K562 (cell line): Measurements from ENCODE around the gene ABT1. TPM values are rescaled to one million over a fixed set of nuclear protein-coding genes. Genes with fewer than 3 reads are reported as not detected.

Experiments
- CBX3 ChIP-seq, 2 experiments: IDR thresholded peaks; 1 replicate in 1 of 2; 2 replicates in 1 of 2; pipeline ENCODE4 v1.6.1; 2012; ENCODE audit warnings: inconsistent platforms in 2 of 2, low read length in 2 of 2, borderline replicate concordance in 1 of 2, control low read depth in 1 of 2
- CREM ChIP-seq: IDR thresholded peaks from 2 replicates; pipeline ENCODE4 v1.6.1; 2014; ENCODE audit warnings: antibody characterized with exemption, low read depth
- ELF1 ChIP-seq: fragments of 200-800 bp; sonication (Bioruptor generic); IDR thresholded peaks from 2 replicates; pipeline ENCODE4 v1.6.1; 2016; ENCODE audit warnings: missing genetic modification characterization, missing compliant biosample characterization
- HDGF ChIP-seq: fragments of 450-650 bp; IDR thresholded peaks from 2 replicates; pipeline ENCODE4 v1.6.1; 2016
- HNRNPLL ChIP-seq: fragments of 200-400 bp; formaldehyde crosslinking; IDR thresholded peaks from 2 replicates; pipeline ENCODE4 v1.6.1; 2017; ENCODE audit warnings: low read length, low read depth, mild to moderate bottlenecking; ENCODE audit not compliant: poor library complexity, severe bottlenecking
- MTF1 ChIP-seq: fragments of 250-450 bp; sonication (Bioruptor Pico); IDR thresholded peaks from 2 replicates; pipeline ENCODE4 v1.9.0; 2021; ENCODE audit warnings: moderate library complexity, mild to moderate bottlenecking, inconsistent platforms, borderline replicate concordance
- PML ChIP-seq: IDR thresholded peaks from 2 replicates; pipeline ENCODE4 v1.6.1; 2012; ENCODE audit warnings: low read length, inconsistent platforms
- POLR2H ChIP-seq: IDR thresholded peaks from 2 replicates; pipeline ENCODE4 v1.6.1; 2016; ENCODE audit warnings: missing genetic modification characterization, low read depth, mild to moderate bottlenecking, control low read depth, missing compliant biosample characterization, moderate library complexity
- RAD51 ChIP-seq: fragments of 450-650 bp; IDR thresholded peaks from 2 replicates; pipeline ENCODE4 v1.7.1; 2016; ENCODE audit warnings: low read depth, mild to moderate bottlenecking, borderline replicate concordance
- RFX7 ChIP-seq: fragments of 250-450 bp; sonication (Bioruptor Pico); IDR thresholded peaks from 2 replicates; pipeline ENCODE4 v1.5.1; 2021; ENCODE audit warnings: mild to moderate bottlenecking
- XRCC4 ChIP-seq: IDR thresholded peaks from one replicate; pipeline ENCODE4 v1.6.1; 2011; ENCODE audit not compliant: insufficient read depth, insufficient read length; ENCODE audit errors: extremely low read depth
- ZEB2 ChIP-seq: fragments of 450-650 bp; IDR thresholded peaks from 2 replicates; pipeline ENCODE4 v1.6.1; 2016
- ZFP1 ChIP-seq: fragments of 450-650 bp; formaldehyde crosslinking; IDR thresholded peaks from 2 replicates; pipeline ENCODE4 v1.4.0; 2020; ENCODE audit warnings: mild to moderate bottlenecking, mixed read lengths
- ZNF696 ChIP-seq: fragments of 250-450 bp; sonication (Bioruptor Pico); conservative IDR thresholded peaks from 2 replicates; pipeline ENCODE4 v1.4.0; 2020; ENCODE audit warnings: mild to moderate bottlenecking, moderate library complexity
- polyA plus RNA-seq, 8 experiments: library from polyadenylated mRNA; depleted of rRNA in 4 of 8; stranded (reverse) in 5 of 8; unstranded in 3 of 8; fragments of >200 nt; fragmentation: Nextera tagmentation in 2 of 8; fragmentation: Illumina TruSeq in 1 of 8; extraction: Ambion mirVana in 2 of 8; extraction: Trizol in 1 of 8; gene quantifications; 2 replicates each; pipeline versions ENCODE4 v1.2.1 to v1.2.3, GENCODE V29; 2011 to 2014; ENCODE audit warnings: inconsistent platforms in 1 of 8, missing spikeins in 1 of 8
- total RNA-seq, 7 experiments: library from RNA; depleted of rRNA in 6 of 7; stranded (reverse); fragments of >200 nt in 6 of 7; fragmentation: Illumina TruSeq in 2 of 7; extraction: Trizol in 2 of 7; gene quantifications; 2 replicates each; pipeline versions ENCODE4 v1.2.1 to v1.2.3, GENCODE V29; 2011 to 2021; ENCODE audit warnings: low replicate concordance in 1 of 7
- TF ChIP-seq, protein P1 (sequence below): fragments of 200-600 bp; sonication (generic); IDR thresholded peaks from one replicate; pipeline ENCODE4 v1.6.1; 2012; ENCODE audit warnings: mild to moderate bottlenecking, low read depth, low read length, inconsistent platforms
- TF ChIP-seq, protein P2 (sequence below): fragments of 450-650 bp; formaldehyde crosslinking; conservative IDR thresholded peaks from 2 replicates; pipeline ENCODE4 v1.4.0; 2022; ENCODE audit warnings: mild to moderate bottlenecking, missing genetic modification characterization

The ABT1 gene
- total and polyA plus RNA-seq, 9 of the 15 experiments (the other 6 are each of a cell fraction or from before 2014, with no cell fraction given) = 8.8 to 52.7 (median 40.7) TPM

DNA sequence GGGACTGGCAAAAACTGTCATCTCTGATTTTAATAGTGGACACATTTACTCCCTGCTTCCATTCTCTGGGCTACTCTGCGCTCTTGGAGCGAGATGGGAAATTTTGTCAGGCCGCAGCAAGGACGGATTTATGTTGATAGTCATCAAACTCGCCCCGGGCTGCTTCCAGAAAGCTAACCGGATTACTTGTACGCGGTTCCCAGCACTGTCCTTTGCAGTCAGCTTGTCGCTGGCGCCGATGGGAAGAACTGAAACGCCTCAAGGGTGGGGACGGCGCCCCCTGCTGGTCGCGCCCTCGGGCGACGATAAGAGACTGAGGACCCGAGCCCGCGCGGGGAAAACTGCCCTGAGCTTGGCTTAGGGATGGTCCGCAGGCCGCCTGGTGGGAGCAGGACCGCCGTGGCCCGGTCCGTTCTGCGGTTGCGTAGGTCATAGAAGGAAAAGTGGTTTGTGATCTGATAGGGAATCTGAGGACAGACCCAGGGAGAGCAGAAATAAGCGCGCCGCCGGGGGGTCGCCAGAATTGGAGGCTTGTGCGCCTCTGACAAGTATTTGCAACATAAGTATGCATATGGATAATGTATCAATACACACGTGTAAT, 984 bp upstream of the ABT1 start (continued):
- peak in 1 of 2 experiments; percentile 74; a peak in 1 of 3 replicates for TF ChIP-seq CBX3 (IDR thresholded peaks at IDR 0.05; ENCODE audit: borderline replicate concordance in 1 of 2, low read length in 2 of 2)
- TF ChIP-seq ZNF696 (CRISPR knock-in tag) = no peak
- TF ChIP-seq, protein P1, sequence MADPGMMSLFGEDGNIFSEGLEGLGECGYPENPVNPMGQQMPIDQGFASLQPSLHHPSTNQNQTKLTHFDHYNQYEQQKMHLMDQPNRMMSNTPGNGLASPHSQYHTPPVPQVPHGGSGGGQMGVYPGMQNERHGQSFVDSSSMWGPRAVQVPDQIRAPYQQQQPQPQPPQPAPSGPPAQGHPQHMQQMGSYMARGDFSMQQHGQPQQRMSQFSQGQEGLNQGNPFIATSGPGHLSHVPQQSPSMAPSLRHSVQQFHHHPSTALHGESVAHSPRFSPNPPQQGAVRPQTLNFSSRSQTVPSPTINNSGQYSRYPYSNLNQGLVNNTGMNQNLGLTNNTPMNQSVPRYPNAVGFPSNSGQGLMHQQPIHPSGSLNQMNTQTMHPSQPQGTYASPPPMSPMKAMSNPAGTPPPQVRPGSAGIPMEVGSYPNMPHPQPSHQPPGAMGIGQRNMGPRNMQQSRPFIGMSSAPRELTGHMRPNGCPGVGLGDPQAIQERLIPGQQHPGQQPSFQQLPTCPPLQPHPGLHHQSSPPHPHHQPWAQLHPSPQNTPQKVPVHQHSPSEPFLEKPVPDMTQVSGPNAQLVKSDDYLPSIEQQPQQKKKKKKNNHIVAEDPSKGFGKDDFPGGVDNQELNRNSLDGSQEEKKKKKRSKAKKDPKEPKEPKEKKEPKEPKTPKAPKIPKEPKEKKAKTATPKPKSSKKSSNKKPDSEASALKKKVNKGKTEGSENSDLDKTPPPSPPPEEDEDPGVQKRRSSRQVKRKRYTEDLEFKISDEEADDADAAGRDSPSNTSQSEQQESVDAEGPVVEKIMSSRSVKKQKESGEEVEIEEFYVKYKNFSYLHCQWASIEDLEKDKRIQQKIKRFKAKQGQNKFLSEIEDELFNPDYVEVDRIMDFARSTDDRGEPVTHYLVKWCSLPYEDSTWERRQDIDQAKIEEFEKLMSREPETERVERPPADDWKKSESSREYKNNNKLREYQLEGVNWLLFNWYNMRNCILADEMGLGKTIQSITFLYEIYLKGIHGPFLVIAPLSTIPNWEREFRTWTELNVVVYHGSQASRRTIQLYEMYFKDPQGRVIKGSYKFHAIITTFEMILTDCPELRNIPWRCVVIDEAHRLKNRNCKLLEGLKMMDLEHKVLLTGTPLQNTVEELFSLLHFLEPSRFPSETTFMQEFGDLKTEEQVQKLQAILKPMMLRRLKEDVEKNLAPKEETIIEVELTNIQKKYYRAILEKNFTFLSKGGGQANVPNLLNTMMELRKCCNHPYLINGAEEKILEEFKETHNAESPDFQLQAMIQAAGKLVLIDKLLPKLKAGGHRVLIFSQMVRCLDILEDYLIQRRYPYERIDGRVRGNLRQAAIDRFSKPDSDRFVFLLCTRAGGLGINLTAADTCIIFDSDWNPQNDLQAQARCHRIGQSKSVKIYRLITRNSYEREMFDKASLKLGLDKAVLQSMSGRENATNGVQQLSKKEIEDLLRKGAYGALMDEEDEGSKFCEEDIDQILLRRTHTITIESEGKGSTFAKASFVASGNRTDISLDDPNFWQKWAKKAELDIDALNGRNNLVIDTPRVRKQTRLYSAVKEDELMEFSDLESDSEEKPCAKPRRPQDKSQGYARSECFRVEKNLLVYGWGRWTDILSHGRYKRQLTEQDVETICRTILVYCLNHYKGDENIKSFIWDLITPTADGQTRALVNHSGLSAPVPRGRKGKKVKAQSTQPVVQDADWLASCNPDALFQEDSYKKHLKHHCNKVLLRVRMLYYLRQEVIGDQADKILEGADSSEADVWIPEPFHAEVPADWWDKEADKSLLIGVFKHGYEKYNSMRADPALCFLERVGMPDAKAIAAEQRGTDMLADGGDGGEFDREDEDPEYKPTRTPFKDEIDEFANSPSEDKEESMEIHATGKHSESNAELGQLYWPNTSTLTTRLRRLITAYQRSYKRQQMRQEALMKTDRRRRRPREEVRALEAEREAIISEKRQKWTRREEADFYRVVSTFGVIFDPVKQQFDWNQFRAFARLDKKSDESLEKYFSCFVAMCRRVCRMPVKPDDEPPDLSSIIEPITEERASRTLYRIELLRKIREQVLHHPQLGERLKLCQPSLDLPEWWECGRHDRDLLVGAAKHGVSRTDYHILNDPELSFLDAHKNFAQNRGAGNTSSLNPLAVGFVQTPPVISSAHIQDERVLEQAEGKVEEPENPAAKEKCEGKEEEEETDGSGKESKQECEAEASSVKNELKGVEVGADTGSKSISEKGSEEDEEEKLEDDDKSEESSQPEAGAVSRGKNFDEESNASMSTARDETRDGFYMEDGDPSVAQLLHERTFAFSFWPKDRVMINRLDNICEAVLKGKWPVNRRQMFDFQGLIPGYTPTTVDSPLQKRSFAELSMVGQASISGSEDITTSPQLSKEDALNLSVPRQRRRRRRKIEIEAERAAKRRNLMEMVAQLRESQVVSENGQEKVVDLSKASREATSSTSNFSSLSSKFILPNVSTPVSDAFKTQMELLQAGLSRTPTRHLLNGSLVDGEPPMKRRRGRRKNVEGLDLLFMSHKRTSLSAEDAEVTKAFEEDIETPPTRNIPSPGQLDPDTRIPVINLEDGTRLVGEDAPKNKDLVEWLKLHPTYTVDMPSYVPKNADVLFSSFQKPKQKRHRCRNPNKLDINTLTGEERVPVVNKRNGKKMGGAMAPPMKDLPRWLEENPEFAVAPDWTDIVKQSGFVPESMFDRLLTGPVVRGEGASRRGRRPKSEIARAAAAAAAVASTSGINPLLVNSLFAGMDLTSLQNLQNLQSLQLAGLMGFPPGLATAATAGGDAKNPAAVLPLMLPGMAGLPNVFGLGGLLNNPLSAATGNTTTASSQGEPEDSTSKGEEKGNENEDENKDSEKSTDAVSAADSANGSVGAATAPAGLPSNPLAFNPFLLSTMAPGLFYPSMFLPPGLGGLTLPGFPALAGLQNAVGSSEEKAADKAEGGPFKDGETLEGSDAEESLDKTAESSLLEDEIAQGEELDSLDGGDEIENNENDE = peak; percentile 45
- peak; percentile 44; the same call in 1 of the 2 replicates for TF ChIP-seq ZEB2
- TF ChIP-seq XRCC4 = no peak
- TF ChIP-seq HDGF = no peak
- TF ChIP-seq, protein P2, sequence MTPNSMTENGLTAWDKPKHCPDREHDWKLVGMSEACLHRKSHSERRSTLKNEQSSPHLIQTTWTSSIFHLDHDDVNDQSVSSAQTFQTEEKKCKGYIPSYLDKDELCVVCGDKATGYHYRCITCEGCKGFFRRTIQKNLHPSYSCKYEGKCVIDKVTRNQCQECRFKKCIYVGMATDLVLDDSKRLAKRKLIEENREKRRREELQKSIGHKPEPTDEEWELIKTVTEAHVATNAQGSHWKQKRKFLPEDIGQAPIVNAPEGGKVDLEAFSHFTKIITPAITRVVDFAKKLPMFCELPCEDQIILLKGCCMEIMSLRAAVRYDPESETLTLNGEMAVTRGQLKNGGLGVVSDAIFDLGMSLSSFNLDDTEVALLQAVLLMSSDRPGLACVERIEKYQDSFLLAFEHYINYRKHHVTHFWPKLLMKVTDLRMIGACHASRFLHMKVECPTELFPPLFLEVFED (CRISPR knock-in tag) = no peak
- no peak for TF ChIP-seq ZFP1
- peak; percentile 52 for TF ChIP-seq HNRNPLL
- TF ChIP-seq RFX7 (CRISPR knock-in tag) = no peak
- TF ChIP-seq RAD51 = peak; percentile 8; the same call in 1 of the 2 replicates
- TF ChIP-seq PML = peak; percentile 50; the same call in 1 of the 2 replicates
- no peak for TF ChIP-seq MTF1
- no peak for TF ChIP-seq ELF1
- peak; percentile 85 for TF ChIP-seq CREM
- no peak for TF ChIP-seq POLR2H (tag)
